ENCODE measurements around the gene ATG16L2. TPM values are rescaled to one million over a fixed set of nuclear protein-coding genes. Genes with fewer than 3 reads are reported as not detected.
A peak's percentile ranks its signal among the peaks of the same experiment; 100 is the strongest.
"Not testable (repeated sequence)": the region's sequence is repeated elsewhere in the genome, so short reads cannot be mapped to it uniquely, and the experiment has no call there.

The ATG16L2 gene
- total RNA-seq, 1 donor, result 88.9 TPM

DNA sequence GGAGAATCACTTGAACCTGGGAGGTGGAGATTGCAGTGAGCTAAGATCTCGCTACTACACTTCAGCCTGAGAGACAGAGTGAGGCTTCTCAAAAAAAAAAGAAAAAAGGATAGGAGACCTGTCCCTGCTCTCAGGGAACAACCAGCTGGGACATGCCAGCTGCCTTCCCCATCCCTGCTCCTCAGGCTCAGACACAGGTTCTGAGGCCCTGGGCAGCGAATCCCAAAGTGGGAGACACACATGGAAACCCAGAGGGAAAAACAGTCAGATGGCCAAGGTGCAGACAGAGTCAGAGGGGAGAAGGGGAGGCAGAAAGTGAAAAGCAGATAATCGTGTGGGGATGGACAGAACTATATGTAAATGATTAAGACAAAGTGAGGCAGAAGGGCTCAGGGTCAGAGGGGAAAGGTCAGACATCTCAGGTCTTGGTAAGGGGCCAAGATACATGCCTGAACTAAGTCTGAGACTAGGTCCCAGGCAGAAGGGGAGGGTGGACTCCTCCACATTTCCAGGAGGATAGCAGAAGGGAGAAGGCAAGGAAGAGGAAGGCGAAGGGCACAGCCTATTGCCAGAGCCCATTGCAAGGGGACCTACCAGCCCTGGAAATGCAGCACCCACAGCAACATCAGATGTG is 34.6 kb upstream of the ATG16L2 start:
- DNase-seq (ENCODE audit: low read depth in 2 of 3, low spot score in 2 of 3), result no peak

- DNase-seq (ENCODE audit: low read depth in 2 of 3, low spot score in 2 of 3), result no peak
These were observed 33.7 kb upstream of the ATG16L2 start for GRCh38 chr11:72780296-72781062.

DNA sequence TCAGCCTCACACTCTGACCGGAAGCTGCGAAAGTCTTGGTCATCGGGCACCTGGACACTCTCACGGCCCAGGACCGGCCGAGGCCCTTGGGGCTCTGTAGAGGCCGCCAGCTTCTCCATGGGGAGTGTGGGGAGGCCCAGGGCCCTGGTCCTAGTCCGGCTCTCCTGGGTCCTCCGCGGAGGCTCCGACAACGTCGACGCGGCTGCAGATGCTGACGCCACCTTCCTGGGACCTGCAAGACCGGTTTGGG is 33.2 kb upstream of the ATG16L2 start:
- DNase-seq (ENCODE audit: low read depth in 2 of 3, low spot score in 2 of 3), result no peak

GRCh38 chr11:72781313-72782080 is 32.7 kb upstream of the ATG16L2 start:
- DNase-seq (ENCODE audit: low read depth in 2 of 3, low spot score in 2 of 3), result peak in 1 of 3 donors; percentile 45

GRCh38 chr11:72782081-72782920 is 31.9 kb upstream of the ATG16L2 start:
- no peak for DNase-seq (ENCODE audit: low read depth in 2 of 3, low spot score in 2 of 3)

DNA sequence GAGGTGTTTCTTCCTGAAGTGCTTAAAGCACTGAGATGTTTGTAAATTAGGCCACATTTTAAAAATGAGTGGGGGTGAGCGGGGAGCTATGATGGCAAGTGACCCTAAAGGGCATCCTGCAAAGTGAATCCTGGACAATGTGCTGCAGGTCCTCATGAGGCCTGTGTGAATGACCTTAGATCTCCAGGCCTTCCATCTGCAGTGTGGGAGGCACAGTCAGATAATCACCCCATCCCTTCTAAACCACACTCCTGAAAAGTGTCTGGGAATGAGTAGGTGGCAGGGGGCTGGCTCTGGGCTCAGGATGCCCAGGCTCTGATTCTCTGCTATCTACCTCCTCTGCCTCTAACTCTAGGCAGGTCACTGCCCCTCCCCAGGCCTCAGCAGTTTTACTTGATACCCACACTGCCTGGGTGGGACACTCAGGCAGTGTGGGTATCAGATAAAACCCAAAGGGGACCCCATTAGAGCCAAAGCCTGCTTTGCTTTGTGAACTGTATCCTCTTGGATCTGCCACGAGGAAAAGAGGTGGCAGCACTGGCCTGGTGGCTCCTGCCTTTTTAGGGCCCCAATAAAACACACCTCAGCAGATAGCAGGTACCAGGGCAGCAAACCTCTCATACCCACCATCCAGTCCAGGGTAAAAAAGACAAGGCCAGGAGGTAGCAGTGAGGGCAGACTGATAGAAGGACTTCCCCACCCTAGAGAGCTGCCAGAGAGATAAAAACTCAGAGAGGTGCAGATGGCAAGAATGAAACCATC is 30.9 kb upstream of the ATG16L2 start:
- DNase-seq (ENCODE audit: low read depth in 2 of 3, low spot score in 2 of 3), result no peak

DNA sequence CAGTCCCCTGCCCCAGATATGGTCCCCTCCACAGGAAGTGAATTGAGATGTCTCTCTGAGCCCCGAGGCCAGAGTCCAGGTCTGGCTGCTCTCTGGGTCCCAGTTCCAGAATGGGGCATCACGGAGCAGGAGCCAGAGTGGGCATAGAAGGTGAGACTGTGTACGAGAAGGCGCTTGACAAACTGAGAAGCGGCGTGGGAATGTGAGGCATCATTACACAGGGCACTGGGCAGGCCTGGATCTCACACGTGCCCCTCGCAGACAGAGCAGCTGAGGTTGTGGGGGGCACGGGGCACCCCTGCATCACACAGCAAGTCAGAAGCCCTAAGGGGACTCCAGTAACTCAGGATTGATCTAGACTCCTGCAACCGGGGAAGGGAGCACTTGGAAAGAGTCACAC is 29.5 kb upstream of the ATG16L2 start:
- no peak for DNase-seq (ENCODE audit: low read depth in 2 of 3, low spot score in 2 of 3)

DNA sequence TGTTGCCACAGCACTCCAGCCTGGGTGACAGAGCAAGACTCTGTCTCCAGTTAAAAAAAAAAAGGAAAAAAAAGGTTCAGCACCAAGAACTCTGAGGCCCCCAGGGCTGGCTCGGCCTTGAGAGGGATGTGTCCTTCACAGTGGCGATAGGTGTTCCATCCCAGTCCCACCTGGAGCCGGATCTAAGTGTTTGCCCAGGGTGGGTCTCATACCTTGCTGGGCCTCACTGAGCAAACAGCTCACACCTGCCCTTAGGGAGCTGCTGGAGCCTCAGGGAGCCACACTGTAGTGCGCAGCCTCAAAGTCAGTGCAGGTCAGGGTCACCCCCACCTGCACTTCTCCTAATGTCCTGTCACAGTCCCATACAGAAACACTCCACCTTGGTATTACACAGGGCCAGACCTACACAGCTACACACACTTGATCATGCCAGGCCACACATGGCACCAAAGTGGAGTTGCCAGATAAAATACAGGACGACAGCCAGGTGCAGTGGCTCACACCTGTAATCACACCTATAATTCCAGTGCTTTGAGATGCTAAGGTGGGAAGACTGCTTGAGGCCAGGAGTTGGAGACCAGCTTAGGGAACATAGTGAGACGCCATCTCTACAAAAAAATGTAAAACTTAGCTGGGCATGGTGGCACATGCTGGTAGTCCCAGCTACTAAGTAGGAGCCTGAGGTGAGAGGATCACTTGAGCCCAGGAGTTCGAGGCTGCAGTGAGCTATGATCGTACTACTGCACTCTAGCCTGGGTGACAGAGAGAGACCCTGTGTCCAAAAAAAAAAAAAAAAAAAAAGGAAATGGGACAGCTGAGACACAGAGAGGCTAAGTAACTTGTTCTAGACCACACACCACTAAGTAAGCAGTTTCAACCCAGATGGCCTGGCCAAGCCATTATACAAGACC is 27.7 kb upstream of the ATG16L2 start:
- DNase-seq (ENCODE audit: low read depth in 2 of 3, low spot score in 2 of 3), result no peak

- peak in 2 of 3 donors; percentile 62 to 72 for DNase-seq (ENCODE audit: low read depth in 2 of 3, low spot score in 2 of 3)
These were observed 26.8 kb upstream of the ATG16L2 start for GRCh38 chr11:72787216-72788104.

GRCh38 chr11:72788241-72788640 is 26.0 kb upstream of the ATG16L2 start:
- no peak for DNase-seq (ENCODE audit: low read depth in 2 of 3, low spot score in 2 of 3)

DNA sequence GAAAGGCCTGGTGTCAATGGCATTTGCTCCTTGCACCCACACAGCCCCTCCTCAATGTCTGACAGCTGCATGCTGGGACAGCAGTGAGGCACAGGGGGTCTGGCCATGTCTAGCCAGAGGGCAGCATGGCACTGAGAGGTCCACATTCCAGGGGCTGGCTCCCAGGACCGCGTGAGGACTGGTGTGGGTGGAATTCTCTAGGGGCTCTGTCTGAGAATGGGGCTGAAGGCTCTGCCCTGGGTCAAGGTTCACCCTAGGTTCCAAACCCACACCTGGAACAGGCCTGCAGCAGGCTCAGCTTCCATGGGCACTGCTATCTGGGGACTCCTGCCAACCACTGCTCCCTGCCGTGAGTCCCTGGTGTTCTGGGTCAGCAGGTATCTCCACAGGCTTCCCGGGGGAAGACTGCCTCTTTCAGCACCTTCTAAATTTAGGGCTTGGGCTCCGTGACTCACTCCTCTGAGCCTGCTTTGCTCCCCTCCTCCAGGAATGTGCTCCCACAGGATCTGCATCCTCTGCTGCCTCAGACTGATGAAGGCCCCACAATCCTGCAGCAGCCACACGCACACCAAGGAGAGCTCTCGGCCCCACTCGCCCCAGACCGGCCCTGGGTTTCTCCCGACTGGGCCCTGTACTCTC is 24.6 kb upstream of the ATG16L2 start:
- DNase-seq (ENCODE audit: low read depth in 2 of 3, low spot score in 2 of 3), result no peak

DNA sequence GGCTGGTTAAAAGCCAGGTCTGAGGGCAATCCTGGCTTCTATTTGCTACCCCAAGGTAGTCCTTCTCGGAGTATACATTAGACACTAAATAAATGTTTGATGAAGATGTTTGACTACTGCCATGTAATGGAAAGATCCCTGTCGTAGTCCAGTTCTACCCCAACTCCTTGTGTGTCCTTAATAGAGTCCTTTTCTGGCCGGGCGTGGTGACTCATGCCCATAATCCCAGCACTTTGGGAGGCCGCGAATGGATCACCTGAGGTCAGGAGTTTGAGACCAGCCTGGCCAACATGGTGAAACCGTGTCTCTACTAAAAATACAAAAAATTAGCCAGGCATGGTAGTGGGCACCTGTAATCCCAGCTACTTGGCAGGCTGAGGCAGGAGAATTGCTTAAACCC is 23.0 kb upstream of the ATG16L2 start:
- DNase-seq (ENCODE audit: low read depth in 2 of 3, low spot score in 2 of 3), result not testable (repeated sequence)

- DNase-seq (ENCODE audit: low read depth in 2 of 3, low spot score in 2 of 3), result no peak
These were observed 21.7 kb upstream of the ATG16L2 start for GRCh38 chr11:72792437-72793021.

- peak in 1 of 3 donors; percentile 41 for DNase-seq (ENCODE audit: low read depth in 2 of 3, low spot score in 2 of 3)
These were observed 21.2 kb upstream of the ATG16L2 start for GRCh38 chr11:72793076-72793424.

DNA sequence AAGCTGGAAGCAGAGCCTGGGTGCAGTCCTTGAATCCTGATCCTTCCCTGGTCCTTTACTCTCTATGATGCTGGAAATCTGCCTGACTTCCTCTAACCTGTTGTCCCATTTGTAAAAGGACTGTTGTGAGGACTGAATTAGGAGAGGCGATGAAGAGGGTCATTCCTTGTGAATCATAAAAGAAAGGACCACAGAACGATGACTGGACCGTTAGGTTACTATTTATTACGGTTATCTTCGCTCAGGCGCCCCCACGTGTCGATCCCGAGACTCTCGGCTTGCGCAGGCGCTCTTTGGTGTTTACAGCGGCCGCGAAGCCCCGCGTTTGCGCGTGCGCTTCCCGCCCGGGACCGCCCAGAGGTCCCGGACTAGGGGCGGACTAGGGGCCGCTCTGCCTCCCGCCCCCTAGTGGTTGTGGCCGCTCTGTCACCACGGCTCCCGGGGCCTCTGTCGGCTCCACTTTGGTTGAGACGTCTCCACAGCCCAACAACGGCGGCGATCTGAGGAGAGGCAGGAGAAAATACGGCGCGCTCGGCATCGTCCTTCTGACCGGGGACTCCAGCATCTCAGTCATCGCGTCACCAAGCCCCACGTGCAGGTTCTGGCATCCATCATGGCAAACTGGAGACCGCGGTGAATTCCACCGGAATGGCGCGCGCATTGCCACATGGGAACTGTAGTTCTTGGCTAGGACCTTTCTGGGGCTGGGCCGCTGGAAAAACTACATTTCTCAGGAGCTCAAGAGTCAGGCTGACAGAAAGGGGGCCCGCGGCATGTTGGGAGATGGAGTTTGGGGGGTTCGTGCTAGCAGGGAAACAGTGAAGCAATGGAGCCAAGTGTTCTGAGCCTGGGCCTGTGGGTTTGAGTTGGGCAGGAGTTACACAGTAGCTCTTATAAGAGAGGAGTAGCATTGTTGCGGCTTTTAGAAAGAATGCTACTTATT is 20.5 kb upstream of the ATG16L2 start, which contains the start of gene STARD10:
TSS of gene STARD10 (minus strand) at position 623 of the 943 bp plus-strand sequence. CDS start 12,866 bp downstream, outside the sequence.
- peak; percentile 93 to 98 (median 97) for DNase-seq (ENCODE audit: low read depth in 2 of 3, low spot score in 2 of 3)

DNA sequence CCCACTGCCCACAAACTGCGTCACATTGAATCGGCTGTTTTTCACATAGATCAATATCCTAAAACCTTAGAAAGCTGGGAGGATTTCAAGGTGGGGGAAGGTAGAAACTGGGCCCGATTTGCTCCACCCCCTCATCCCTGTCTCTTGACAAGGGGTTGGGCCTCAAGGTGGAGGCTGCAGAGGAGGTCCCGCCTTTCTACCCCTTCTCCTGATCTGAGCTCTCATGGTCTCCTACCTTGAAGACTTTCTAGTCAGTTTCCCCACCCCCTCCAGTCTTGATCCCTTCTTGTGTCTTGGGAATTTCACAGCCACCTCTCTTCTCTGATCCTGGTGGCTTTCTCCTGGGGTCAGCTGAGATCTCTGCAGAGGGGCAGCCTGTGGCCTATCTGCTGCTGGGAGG is 15.8 kb upstream of the ATG16L2 start:
- no peak for DNase-seq (ENCODE audit: low read depth in 2 of 3, low spot score in 2 of 3)
